SH-SY5Y (cell line): ENCODE results near the gene BTBD3.

ENCODE experiments used
- GATA2 ChIP-seq: IDR thresholded peaks from 2 replicates; pipeline ENCODE4 v1.6.1; 2011; ENCODE audit warnings: mild to moderate bottlenecking, low read depth, low read length
- GATA3 ChIP-seq: IDR thresholded peaks from 2 replicates; pipeline ENCODE4 v1.6.1; 2011; ENCODE audit warnings: low read depth, mild to moderate bottlenecking, low read length, moderate library complexity

- TF ChIP-seq GATA2 (no peak), GATA3 (no peak)
Observed at GRCh38 chr20:11951696-11952095, 34.0 kb downstream of the BTBD3 start.
